C4-2B (cell line): ENCODE data around the gene TMTC2.

ENCODE experiments used
- CTCF ChIP-seq: fragments of 450-650 bp; conservative IDR thresholded peaks from 2 replicates; pipeline ENCODE4 v1.5.1; 2017; ENCODE audit warnings: mild to moderate bottlenecking
- ZFX ChIP-seq: fragments of 450-650 bp; IDR thresholded peaks from 2 replicates; pipeline ENCODE4 v1.6.1; 2017

GRCh38 chr12:82694276-82694675 is 7.6 kb downstream of the TMTC2 start:
- TF ChIP-seq CTCF (no peak), ZFX (no peak)
